ENCODE results near the gene BOD1L2.

Gene BOD1L2

GRCh38 chr18:57171026-57171425, 24.1 kb downstream of the BOD1L2 start:
- Mint-ChIP-seq H3K4me1 (ENCODE audit: low read depth in 2 of 2) (no peaks in the 10 kb centered on the region), H3K9me3 (peaks cover 2 to 11% of the 10 kb centered on the region in 2 donors), H3K27ac (no peak overlapping the region), H3K27me3 (peaks cover 9 to 10% of the 10 kb centered on the region in 2 donors), H3K36me3 (ENCODE audit: insufficient read depth) (no peaks in the 10 kb centered on the region), H3K4me3 (no peak overlapping the region)
- no peak for ATAC-seq (replicated peaks)
- DNase-seq, result no peak

DNA sequence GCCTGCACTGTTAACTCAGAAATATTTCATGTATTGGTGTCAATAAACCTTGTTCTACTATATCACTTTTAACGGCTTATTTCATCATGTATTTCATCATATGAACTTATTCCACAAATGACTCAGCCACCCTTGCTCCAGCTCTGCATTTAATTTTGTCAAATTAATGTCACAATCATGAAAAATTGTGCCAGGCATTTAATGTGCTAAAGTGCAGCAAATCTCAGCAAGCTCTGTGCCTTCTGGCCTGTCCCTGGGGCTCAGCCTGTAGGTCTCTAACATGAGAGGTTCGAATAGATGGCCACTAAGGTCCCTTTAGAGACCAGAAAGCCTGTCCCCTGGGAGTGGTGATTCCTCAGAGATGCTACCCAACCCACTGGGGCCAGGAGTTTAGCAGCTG, 28.6 kb downstream of the BOD1L2 start:
- Mint-ChIP-seq H3K36me3 (ENCODE audit: insufficient read depth) (no peaks in the 10 kb centered on the region), H3K27me3 (no peaks in the 10 kb centered on the region), H3K4me1 (ENCODE audit: low read depth in 2 of 2) (no peaks in the 10 kb centered on the region), H3K4me3 (no peak overlapping the region), H3K9me3 (peaks cover 4 to 28% of the 10 kb centered on the region in 2 donors), H3K27ac (no peak overlapping the region)
- no peak for ATAC-seq (replicated peaks)
- no peak for DNase-seq

- no peaks in the 10 kb centered on the region for H3K36me3 Mint-ChIP-seq (ENCODE audit: insufficient read depth)
- H3K27ac Mint-ChIP-seq, result no peak overlapping the region
- no peaks in the 10 kb centered on the region for H3K4me1 Mint-ChIP-seq (ENCODE audit: low read depth in 2 of 2)
- H3K4me3 Mint-ChIP-seq, result no peak overlapping the region
- DNase-seq (no peak), ATAC-seq (replicated peaks) (no peak)
- peaks cover 9 to 25% of the 10 kb centered on the region in 2 donors for H3K9me3 Mint-ChIP-seq
- H3K27me3 Mint-ChIP-seq, result peaks cover 10 to 11% of the 10 kb centered on the region in 2 donors
Observed at GRCh38 chr18:57185434-57185833, 38.5 kb downstream of the BOD1L2 start.

- Mint-ChIP-seq H3K4me3 (no peak overlapping the region), H3K9me3 (peaks cover 7 to 25% of the 10 kb centered on the region in 2 donors), H3K4me1 (ENCODE audit: low read depth in 2 of 2) (no peaks in the 10 kb centered on the region), H3K27ac (no peak overlapping the region), H3K36me3 (ENCODE audit: insufficient read depth) (no peaks in the 10 kb centered on the region), H3K27me3 (peaks cover 10 to 11% of the 10 kb centered on the region in 2 donors)
- ATAC-seq (replicated peaks), result no peak
- DNase-seq, result no peak
Observed at GRCh38 chr18:57188851-57189557, 42.1 kb downstream of the BOD1L2 start.

GRCh38 chr18:57190026-57190425, 43.1 kb downstream of the BOD1L2 start:
- Mint-ChIP-seq H3K4me3 (no peak overlapping the region), H3K9me3 (peaks cover 7 to 19% of the 10 kb centered on the region in 2 donors), H3K27me3 (peaks cover 10 to 17% of the 10 kb centered on the region in 2 donors), H3K36me3 (ENCODE audit: insufficient read depth) (no peaks in the 10 kb centered on the region), H3K27ac (no peak overlapping the region), H3K4me1 (ENCODE audit: low read depth in 2 of 2) (no peaks in the 10 kb centered on the region)
- no peak for ATAC-seq (replicated peaks)
- DNase-seq, result no peak

DNA sequence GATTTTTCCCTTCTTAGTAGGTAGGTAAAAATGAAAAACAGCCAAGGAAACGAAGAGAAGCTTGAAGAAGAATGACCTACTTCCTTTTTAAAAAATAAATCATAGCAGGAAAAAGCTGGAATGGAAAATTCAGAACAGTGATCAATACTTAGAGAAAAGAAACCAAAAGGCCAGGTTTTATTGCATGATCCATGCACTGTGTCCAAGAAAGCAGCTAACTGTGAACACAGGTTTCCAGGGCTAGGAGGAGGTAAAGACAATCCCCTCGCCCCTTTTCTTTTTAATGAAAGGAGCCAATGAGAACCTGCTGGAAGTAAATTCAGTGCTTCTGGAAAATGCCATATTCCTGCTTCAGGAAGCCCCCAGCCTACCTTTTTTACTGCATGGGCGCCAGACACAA, 47.2 kb downstream of the BOD1L2 start:
- no peak for ATAC-seq (replicated peaks)
- H3K4me1 Mint-ChIP-seq (ENCODE audit: low read depth in 2 of 2), result no peaks in the 10 kb centered on the region
- peaks cover 6 to 10% of the 10 kb centered on the region in 2 donors for H3K27me3 Mint-ChIP-seq
- no peak for DNase-seq
- H3K27ac Mint-ChIP-seq, result no peak overlapping the region
- no peaks in the 10 kb centered on the region for H3K36me3 Mint-ChIP-seq (ENCODE audit: insufficient read depth)
- H3K9me3 Mint-ChIP-seq, result peaks cover 0 to 1% of the 10 kb centered on the region in 2 donors
- no peak overlapping the region for H3K4me3 Mint-ChIP-seq

DNA sequence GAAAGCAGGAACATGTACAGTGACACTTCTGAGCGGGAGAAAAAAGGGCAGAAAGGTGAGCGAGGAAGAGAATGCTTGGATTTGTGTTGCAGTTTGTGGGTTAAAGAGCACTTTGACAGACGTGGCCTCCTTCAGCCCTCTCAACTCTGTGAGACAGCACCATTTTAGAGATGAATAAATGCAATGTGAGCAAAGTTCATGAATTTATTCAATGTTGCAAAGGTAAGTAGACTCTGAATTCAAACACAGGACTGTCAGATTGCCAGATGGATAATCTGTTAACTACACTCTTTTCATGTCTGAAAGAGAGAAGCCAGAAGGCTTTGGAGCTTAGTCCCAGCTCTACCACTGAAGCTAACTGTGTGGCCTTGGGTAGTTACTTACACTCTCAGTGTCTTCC, 47.7 kb downstream of the BOD1L2 start:
- Mint-ChIP-seq H3K36me3 (ENCODE audit: insufficient read depth) (no peaks in the 10 kb centered on the region), H3K9me3 (peaks cover 0 to 1% of the 10 kb centered on the region in 2 donors), H3K27ac (no peak overlapping the region), H3K27me3 (peaks cover 6 to 11% of the 10 kb centered on the region in 2 donors), H3K4me1 (ENCODE audit: low read depth in 2 of 2) (no peaks in the 10 kb centered on the region), H3K4me3 (no peak overlapping the region)
- no peak for DNase-seq
- ATAC-seq (replicated peaks), result no peak

DNA sequence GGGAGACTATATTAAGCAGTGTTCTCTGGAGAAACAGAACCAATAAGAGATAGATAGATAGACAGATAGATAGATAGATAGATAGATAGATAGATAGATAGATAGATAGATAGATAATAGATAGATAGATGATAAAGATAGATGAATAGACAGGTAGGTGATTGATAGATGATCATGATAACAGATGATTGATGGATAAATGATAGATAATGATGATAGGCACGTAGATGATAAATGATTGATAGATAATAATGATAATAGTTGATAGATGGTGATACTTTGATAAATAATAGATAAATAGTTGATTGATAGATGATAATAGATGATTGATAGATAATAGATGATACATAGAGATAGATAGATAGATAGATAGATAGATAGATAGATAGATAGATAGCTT, 48.5 kb downstream of the BOD1L2 start:
- no peaks in the 10 kb centered on the region for H3K36me3 Mint-ChIP-seq (ENCODE audit: insufficient read depth)
- no peaks in the 10 kb centered on the region for H3K9me3 Mint-ChIP-seq
- H3K4me1 Mint-ChIP-seq (ENCODE audit: low read depth in 2 of 2), result no peaks in the 10 kb centered on the region
- peaks cover 6 to 14% of the 10 kb centered on the region in 2 donors for H3K27me3 Mint-ChIP-seq
- H3K27ac Mint-ChIP-seq, result no peak overlapping the region
- H3K4me3 Mint-ChIP-seq, result no peak overlapping the region
- no peak for ATAC-seq (replicated peaks)
- no peak for DNase-seq

DNA sequence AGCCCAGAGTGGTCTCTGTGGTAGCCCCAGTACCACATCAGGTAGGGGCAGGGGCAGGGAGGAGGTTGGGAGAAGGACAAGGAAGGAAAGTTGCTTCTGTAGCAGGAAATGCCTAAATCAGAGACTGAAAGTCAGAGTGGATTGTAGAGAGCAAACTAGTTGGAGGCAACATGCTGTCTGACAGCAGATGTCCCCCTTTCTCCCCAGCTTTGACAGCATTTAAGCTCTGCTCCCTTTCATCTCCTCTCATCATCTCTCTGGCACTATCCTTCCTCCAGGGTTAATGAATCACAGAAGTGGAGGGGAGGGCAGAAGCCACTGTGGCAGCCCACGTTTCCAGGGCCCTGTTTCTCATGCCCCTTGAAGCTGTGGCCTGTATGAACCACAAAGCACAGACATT, 50.4 kb downstream of the BOD1L2 start:
- H3K36me3 Mint-ChIP-seq (ENCODE audit: insufficient read depth), result no peaks in the 10 kb centered on the region
- no peaks in the 10 kb centered on the region for H3K4me1 Mint-ChIP-seq (ENCODE audit: low read depth in 2 of 2)
- H3K9me3 Mint-ChIP-seq, result no peaks in the 10 kb centered on the region
- DNase-seq, result no peak
- ATAC-seq (replicated peaks), result no peak
- H3K27ac Mint-ChIP-seq, result no peak overlapping the region
- H3K27me3 Mint-ChIP-seq, result peaks cover 12 to 21% of the 10 kb centered on the region in 2 donors
- no peak overlapping the region for H3K4me3 Mint-ChIP-seq

DNA sequence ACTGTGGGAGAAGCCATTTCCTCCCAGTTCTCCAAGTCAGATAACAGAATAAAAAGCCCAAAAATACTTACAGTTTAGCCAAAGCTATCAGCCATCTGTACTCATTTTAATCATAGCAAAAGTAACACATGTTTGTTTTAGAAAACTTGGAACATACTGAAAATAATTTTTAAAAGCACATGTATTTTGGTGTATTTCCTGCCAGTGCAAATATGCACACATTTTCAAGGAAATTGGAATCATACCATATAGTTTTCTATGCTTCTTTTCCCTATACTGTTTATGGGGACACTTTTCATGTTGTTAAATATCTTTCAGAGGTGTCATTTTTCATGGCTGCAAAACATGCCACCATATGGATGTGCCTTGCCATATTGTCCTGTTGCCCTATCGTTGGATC, 51.2 kb downstream of the BOD1L2 start:
- H3K4me1 Mint-ChIP-seq (ENCODE audit: low read depth in 2 of 2), result no peaks in the 10 kb centered on the region

More for the DNA sequence above, 51.2 kb downstream of the BOD1L2 start:
- peaks cover 12 to 21% of the 10 kb centered on the region in 2 donors for H3K27me3 Mint-ChIP-seq
- no peak for ATAC-seq (replicated peaks)
- no peaks in the 10 kb centered on the region for H3K36me3 Mint-ChIP-seq (ENCODE audit: insufficient read depth)
- DNase-seq, result no peak
- H3K27ac Mint-ChIP-seq, result no peak overlapping the region
- no peak overlapping the region for H3K4me3 Mint-ChIP-seq
- H3K9me3 Mint-ChIP-seq, result no peaks in the 10 kb centered on the region
